A673 (cell line): ENCODE data around the gene SLC15A1.

Experiments used
- EZH2 ChIP-seq: fragments of 200-600 bp; sonication (generic); IDR thresholded peaks from 2 replicates; pipeline ENCODE4 v1.6.1; 2017; ENCODE audit warnings: borderline replicate concordance, low read depth, mild to moderate bottlenecking, mixed read lengths, antibody characterized with exemption, low read length; ENCODE audit not compliant: poor library complexity, severe bottlenecking
- TF ChIP-seq, protein P1 (sequence below): fragments of 300-800, 200-600 bp; sonication (generic); conservative IDR thresholded peaks from 2 replicates; pipeline ENCODE4 v1.5.1; 2017; ENCODE audit warnings: low read depth, mild to moderate bottlenecking, antibody characterized with exemption, low read length, moderate library complexity, mixed read lengths

DNA sequence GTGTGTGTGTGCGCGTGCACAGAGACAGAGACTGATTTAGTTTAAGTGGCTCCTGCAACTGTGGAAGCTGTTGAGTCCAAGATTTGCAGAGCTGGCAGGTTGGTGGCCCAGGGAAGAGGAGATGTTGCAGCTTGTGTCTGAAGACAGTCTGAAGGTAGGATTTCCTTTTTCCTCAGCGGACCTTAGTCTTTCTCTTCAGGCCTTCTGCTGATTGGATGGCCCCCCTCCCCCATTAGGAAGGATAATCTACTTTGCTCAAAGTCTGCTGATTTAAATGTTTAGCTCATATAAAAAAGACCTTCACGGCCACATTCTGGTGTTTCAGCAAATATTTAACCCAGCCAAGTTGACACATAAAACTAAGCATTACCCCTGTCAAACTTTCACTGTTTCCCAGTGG lies 84.3 kb downstream of the SLC15A1 start:
- no peak for TF ChIP-seq EZH2
- TF ChIP-seq, protein P1, sequence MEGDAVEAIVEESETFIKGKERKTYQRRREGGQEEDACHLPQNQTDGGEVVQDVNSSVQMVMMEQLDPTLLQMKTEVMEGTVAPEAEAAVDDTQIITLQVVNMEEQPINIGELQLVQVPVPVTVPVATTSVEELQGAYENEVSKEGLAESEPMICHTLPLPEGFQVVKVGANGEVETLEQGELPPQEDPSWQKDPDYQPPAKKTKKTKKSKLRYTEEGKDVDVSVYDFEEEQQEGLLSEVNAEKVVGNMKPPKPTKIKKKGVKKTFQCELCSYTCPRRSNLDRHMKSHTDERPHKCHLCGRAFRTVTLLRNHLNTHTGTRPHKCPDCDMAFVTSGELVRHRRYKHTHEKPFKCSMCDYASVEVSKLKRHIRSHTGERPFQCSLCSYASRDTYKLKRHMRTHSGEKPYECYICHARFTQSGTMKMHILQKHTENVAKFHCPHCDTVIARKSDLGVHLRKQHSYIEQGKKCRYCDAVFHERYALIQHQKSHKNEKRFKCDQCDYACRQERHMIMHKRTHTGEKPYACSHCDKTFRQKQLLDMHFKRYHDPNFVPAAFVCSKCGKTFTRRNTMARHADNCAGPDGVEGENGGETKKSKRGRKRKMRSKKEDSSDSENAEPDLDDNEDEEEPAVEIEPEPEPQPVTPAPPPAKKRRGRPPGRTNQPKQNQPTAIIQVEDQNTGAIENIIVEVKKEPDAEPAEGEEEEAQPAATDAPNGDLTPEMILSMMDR: no peak
